ENCODE data around the gene NUSAP1.
"Not testable (repeated sequence)": the region's sequence is repeated elsewhere in the genome, so short reads cannot be mapped to it uniquely, and the experiment has no call there.

NUSAP1 gene

DNA sequence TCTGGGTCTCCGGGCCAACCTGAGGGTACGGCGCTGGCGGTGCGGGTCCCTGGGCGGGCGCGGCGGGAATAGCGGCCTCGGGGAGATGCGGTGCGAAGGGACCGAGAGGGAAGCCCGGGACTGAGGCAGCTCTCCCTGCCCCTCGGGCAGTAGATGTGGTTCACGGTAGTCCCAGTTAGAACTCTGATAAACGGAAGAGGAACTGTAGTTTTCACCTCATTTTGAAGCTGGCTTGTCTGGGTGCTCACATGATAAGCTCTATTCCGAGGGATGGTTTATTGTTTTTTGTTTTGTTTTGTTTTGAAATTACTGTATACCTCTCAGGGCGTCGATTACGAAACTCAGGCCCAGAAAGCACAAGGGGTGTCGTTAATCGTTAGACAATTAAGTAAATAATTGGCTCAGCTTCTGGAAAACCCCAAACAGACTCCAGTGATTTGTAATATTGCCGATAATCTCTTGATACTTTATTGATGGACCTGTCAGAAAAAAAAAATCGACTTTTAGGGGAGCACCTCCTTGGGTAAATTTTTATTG, 413 bp downstream of the NUSAP1 start:
- DNase-seq = no peak

DNA sequence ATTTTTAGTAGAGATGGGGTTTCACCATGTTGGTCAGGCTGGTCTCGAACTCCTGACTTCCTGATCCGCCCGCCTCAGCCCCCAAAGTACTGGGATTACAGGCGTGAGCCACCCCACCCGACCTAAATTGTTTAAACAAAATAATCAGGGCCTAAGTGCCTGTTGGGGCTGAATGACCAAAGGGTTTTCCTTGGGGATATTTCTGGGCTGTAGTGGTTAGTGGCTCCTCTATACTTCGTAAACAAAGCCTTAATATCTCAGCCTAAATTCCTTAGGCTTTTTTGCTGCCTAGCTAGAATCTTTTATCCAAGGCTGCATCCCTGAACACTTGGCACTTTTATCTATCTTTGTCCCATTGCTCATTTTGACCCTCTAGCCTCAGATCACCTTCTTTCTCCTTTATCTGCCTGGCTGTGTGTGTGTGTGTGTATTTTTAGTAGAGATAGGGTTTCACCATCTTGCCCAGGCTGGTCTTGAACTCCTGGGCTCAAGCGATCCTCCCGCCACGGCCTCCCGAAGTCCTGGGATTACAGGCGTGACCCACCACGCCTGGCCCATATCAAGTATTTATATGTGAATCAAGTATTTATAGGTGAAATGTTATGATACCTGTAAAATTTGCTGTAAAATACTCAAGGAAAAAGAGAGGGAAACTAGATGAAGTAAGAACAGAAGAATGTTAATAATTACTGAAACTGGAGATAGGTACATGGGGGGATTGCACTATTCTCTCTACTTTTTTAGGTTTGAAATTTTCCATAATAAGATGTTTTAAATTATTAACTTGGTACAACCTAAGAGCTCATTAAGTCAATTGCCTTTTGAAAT, 1.8 kb downstream of the NUSAP1 start:
- DNase-seq = no peak

DNA sequence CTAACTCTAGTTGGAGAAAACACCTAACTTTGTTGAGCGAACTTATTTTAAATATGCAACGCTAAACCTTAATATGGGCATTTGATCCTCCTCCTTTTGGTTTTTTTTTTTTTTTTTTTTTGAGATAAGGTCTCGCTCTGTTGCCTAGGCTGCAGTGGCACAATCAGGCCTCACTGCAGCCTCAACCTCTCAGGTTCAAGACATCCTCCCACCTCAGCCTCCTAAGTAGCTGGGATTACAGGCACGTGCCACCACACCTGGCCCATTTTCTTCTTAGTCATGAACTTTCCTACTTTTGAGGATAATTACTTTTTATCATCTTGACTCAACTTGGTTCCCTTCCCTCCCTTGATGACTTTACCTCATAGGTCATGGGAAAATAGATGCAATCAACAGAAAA, 3.9 kb downstream of the NUSAP1 start:
- peak; percentile 11 for DNase-seq

DNA sequence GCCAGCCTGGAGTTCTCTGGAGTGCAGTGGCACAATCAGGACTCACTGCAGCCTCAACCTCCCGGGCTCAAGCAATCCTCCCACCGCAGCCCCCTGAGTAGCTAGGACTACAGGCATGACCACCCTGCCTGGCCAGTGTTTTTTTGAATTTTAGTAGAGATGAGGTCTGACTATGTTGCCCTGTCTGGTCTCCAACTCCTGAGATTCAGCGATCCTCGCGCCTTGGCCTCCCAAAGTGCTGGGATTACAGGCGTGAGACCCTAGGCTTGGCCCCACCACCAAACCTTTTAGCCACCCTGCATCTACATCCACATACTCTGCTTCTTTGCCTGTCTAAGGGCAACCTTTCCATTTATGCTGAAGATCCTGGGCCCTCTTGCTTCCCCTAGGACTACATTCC, 4.4 kb downstream of the NUSAP1 start:
- DNase-seq = no peak

DNA sequence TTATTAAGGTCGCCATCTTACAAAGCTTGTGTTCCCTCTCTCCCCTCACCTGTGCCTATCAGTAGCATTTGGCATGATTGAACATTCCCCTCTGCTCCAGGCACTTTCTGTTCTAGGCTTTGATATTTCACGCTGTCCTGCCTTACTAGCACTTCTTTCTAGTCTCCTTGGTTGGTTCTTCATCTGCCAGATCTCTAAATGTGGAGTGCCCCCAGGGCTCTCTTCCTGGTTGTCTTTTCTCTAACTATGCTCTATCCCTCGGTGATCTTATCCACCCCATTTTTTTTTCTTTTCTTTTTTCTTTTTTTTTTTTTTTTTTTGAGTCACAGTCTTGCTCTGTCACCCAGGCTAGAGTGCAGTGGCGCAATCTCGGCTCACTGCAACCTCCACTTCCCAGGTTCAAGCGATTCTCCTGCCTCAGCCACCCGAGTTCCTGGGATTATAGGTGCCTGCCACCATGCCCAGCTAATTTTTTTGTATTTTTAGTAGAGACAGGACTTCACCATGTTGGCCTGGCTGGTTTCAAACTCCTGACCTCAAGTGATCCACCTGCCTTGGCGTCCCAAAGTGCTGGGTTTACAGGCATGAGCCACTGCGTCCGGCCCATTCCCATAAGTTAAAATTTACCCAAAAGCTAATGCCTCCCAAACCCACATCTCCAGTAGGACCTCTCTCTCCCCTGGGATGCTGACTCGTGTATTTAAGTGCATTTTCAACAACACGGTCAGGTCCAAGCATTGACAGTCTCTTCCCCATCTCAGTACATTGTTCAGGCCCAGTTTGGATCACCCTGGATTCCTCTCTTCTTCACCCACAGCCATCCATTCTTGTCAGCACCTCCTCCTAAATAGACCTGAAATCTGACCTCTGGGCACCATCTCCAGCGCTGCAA, 5.2 kb downstream of the NUSAP1 start:
- DNase-seq = no peak

DNA sequence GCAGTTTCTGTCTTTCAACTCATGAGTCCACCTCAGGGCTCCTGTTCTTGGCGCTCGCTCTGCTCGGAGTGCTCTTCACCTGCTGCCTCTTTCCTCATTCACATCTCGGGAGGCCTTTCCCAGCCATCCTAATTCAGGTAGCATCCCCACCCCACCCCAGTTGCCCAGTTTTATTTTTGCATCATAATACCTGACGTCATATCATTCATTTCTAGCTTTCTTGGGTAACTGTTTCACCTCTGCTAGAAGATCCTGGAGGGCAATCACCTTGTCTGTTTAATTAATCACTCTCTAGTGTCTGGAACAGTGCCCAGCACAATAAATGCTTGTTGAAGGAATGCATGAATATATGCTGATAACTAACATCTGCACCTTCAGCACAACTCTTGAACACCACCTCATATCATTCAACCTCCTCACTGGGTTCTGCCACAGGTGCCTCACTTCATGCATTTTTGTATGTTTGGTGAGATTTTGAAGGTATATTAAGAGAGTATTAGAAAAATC, 7.6 kb downstream of the NUSAP1 start:
- DNase-seq = no peak

DNA sequence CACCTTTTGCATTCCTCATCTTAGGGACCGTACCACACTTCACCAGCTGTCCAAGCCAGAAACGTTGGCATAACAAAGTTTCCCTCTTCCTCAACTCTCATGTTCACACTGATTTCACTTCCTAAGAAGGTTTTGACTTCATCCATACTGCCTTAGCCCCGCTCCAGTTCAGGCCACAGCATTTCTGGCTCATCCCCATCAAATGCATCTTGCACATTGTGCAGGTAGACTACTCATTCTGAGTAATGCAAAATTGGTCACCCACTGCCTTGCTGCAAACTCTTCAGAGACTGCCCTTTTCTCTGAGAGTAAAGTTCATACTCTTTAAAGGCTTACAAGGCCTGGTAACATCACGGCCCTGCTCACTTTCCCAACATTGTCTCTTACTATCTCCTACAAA, 8.8 kb downstream of the NUSAP1 start:
- no peak for DNase-seq

DNA sequence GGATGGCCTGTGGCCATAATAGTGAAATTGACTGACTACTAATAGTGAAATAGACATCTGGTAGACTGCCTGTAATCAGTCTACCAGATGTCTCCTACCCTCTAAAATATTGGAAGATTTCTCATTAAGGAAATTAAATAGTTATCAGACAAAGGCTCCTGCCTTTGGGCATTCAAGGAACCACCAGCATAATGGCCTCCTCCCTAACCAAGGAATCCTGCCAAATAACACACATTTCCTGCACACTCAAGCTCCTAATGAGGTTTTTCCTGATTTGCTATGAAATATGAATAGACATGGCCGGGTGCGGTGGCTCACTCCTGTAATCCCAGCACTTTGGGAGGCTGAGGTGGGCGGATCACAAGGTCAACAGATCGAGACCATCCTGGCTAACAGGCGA, 14.6 kb downstream of the NUSAP1 start:
- DNase-seq = no peak

DNA sequence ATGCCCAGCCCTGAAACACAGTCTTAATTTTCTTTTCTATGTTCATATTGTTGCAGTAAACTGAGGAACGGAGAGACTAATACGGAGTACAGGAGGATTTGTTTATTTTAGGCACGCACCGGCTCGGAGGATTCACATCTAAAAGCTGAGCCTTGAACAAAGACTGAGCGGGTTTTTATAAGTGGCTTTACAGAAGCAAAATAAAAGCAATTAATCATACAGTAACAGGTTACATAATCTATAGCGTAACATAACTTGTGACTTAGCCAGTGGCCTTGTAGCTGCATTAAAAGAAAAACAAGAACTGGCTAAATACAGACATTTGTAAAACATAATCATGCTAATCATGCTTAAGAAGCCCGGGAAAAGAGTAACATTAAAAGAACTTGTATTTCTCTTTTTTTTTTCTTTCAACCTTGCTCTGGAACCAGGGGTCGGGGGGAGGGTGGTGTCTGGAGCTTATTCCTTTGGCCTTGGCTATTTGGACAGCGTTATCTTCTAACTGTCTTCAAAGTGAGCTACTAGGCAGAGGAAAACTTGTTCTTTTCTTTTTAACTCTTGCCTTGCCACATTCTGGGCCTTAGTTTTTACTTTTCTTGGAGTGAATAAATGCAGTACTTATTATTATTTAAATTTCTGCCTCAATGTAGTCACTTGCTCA, 17.5 kb downstream of the NUSAP1 start:
- no peak for DNase-seq

DNA sequence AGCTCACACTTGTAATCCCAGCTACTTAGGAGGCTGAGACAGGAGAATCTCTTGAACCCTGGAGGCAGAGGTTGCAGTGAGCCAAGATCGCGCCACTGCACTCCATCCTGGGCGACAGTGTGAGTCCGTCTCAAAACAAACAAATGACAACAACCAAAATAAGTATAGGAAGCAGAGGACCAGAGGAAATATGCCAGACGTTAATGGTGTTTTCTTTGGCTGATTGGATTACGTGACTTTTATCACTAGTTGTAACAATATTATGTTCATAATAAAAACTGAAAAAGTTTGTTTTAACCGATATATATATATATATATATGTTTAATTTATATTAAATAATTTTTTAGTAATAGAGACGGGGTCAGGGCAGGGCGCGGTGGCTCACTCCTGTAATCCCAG, 21.7 kb downstream of the NUSAP1 start:
- no peak for DNase-seq

DNA sequence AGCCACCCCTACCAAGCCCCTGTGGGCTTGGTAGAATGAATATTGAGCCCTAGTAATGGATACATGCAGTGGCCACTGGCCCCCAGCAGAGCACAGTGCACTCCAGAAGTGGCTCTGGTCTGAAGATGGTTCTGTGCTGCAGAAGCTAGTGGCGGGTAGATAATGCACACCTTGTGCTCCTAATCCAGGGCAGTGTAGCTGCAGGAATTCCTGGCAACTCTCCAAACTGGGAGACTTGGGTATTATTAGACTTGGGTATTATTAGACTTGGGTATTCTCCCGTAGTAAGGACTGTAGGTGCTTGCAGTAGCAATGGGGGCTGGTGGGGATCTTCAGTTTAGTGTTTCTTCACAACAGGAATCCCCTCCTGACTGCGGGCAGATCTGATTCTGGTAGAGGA, 34.7 kb downstream of the NUSAP1 start:
- no peak for DNase-seq

DNA sequence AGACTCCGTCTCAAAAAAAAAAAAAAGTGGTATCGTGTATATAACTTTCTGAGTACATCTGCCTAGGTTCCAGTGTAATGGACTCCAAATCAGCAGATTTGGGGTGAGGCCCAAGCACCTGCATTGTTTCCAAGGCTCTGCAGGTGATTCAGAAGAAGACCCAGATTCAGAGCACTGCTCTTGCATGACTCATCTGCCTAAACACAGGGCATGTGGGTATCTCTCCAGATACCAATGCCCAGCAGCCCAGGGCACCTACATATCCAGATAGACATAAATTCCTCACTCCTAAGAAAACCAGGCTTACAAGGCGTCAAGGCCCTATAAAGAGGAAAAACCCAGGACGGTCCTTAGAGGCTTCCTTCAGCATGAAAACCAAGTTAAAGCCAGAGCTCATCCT, 45.3 kb downstream of the NUSAP1 start:
- DNase-seq = no peak

DNA sequence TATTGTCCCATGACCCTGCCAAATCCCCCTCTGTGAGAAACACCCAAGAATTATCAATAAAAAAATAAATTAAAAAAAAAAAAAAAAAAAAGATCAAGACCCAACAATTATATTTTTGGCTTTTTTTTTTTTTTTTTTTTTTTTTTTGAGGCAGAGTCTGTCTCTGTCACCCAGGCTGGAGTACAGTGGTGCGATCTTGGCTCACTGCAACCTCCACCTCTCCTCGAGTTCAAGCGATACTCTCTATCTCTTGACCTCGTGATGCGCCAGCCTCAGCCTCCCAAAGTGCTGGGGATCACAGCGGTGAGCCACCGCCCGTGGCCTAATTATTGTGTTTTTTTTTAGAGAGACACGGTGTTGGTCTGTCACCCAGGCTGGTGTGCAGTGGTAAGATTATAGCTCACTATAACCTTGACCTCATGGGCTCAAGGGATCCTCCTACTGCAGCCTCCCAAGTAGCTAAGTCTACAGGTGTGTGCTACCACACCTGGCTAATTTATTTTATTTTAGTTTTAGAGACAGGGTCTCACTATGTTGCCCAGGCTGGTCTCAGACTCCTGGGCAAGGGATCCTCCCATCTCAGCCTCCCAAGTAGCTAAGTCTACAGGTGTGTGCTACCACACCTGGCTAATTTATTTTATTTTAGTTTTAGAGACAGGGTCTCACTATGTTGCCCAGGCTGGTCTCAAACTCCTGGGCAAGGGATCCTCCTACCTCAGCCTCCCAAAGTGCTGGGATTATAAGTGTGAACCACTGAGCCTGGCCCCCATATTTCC, 51.5 kb downstream of the NUSAP1 start:
- not testable (repeated sequence) for DNase-seq

DNA sequence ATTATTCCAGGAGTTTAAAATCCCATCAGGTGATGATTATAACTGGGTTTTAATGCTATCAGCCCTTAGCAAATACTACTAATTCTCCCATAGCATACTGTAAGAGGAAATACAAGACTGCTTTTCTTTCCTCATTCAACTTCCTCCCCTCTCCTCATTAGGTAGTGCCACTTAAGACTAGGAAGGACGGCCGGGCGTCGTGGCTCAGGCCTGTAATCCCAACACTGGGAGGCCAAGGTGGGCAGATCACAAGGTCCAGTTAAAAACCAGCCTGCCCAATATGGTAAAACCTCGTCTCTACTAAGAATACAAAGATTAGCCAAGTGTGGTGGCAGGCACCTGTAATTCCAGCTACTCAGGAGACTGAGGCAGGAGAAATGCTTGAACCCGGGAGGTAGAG, 55.0 kb downstream of the NUSAP1 start:
- no peak for DNase-seq

DNA sequence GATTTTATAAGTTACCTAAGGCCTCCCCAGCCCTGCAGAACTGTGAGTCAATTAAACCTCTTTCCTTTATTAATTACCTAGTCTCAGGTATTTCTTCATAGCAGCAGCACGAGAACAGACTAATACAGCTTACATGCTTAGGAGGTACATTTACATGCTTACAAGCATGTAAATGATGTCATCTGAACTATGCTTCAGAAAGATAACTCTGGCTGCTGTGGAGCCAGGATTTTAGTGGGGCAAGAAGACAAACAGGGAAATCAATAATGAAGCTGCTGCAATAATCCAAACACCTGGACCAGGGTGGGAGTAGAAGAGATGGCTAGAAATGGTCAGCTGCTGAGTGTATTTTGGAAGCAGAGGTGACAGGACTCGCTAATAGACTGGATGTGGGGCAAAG, 60.0 kb downstream of the NUSAP1 start:
- DNase-seq = no peak

DNA sequence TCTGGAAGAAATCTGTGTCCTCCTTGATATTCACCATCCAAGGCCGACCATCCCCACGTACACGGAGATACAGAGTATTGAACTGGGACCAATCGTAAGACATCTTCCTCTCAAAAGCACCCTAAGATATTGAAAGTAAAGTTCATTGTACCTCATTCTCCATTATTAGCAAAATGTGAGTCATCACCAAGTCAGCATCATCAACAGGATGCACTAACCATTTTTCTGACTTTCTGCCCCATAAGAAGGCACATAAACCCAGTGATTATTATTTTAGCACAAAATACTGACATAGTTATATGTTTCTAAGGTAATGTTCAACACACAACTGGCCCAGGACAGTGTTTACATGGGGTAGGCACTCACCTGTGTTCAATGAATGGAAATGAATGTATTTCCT, 62.2 kb downstream of the NUSAP1 start:
- DNase-seq = no peak

DNA sequence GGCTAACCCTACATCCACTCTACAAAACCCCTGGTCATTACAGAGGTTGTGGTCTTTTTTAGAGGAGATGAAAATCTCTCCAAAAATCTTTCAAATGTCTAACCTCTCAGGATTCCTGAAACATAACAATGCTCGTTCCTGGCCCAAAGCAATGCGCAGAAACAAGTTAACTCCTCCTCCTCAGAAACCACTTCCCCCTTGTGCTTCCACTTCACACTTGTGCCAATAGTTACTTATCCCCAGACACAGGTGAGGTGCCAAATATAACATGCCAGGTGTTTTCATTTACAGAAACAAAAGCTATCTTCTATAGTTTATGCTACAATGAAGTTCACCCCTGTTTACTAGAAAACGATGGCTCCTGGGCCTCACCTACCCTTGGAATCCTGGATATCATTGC, 63.4 kb downstream of the NUSAP1 start:
- no peak for DNase-seq

DNA sequence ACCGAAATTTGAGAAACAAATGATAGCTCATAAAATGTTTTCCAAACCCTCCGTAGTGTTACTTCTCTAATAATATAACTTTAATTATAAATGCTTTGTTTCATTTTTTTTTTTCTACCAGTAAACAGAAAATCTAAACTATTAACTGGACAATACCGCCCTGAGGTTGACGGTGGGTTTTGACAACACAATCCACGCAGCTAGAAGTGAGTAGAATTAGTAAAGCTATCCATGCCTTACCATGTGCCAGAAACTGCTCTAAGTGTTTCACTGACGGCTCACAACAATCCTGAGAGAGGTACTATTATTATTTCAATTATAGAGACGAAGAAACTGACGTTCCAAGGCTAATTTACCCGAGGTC, 69.2 kb downstream of the NUSAP1 start:
- no peak for DNase-seq

DNA sequence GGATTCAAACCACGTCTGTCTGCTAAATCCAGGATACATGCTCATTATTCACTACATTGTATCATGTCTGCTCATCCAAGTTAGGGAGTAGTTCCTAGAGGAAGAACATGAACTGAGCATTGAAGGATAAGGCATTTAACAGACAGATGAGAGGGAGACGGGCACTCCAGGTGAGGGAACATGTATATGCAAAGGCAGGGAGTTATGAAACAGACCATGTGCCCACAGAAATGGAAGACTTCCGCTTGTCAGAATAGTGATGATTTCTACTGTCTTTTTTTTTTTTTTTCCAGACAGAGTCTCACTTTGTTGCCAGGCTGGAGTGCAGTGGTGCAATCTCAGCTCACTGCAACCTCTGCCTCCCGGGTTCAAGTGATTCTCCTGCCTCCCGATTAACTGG, 74.7 kb downstream of the NUSAP1 start:
- DNase-seq = no peak

DNA sequence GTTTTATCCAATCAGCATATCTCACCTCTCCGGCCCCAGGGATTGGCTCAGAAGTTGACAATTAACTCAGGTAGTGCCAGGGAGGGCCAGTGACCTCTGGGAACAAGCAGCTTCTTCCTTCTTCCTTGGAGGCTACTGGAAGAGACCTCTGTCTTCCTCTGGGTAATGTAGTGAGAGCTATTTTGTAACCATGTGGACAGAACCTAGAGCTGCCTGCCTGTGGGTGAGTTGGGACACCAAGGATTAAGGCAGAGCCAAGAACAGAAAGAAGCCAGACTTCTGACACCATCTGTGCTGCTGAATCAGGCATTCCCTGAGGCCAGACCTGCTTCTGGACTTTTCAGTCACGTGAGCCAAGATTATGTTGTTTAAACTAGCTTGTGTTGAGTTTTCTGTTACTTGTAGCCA, 75.6 kb downstream of the NUSAP1 start:
- no peak for DNase-seq

DNA sequence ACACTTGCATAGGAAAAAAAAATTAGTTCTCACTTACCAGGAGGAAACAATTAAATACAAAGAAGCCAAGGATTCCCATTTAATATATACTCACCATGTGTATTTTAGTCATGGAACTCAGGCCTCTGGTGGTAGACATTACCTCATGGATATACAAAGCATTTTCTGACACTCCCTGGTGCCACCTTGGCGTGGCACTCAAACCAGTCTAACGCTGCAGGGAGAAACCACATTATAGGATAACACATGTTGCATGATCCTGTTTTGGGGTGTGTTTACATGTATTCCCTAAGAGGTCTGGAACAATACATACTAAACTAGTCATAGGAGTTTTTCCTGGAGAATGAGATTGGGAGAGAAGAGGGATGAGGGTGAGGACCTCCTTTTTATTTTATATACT, 78.3 kb downstream of the NUSAP1 start:
- DNase-seq = no peak

DNA sequence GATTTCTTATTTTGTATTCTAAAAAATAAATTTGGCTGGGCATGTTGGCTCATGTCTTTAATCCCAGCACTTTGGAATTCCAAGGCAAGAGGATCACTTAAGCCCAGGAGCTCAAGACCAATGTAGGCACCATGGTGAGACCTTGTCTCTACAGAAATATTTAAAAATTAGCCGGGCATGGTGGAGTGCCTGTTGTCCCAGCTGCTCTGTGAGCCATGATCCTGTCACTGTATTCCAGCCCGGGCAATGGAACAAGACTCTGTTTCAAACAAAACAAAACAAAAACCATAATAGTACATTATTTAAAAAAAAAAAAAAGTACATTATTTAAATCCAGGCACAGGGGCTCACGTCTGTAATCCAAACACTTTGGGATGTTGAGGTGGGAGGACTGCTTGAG, 78.8 kb downstream of the NUSAP1 start:
- no peak for DNase-seq
